SH-SY5Y (cell line): ENCODE results near the gene PIGN.

Source experiments
- GATA2 ChIP-seq: IDR thresholded peaks from 2 replicates; pipeline ENCODE4 v1.6.1; 2011; ENCODE audit warnings: mild to moderate bottlenecking, low read depth, low read length
- GATA3 ChIP-seq: IDR thresholded peaks from 2 replicates; pipeline ENCODE4 v1.6.1; 2011; ENCODE audit warnings: low read depth, mild to moderate bottlenecking, low read length, moderate library complexity

- TF ChIP-seq GATA2 (no peak), GATA3 (no peak)
These were observed 58.7 kb downstream of the PIGN start for GRCh38 chr18:62128157-62128556.
